Smooth muscle cell (in vitro differentiated cells): ENCODE results near the gene PDP2. TPM values are rescaled to one million over a fixed set of nuclear protein-coding genes. Genes with fewer than 3 reads are reported as not detected.

Experiments used
- DNase-seq: peaks from one replicate; lab custom pipeline; 2025; ENCODE audit not compliant: unreplicated experiment; lab: John Stamatoyannopoulos, UW
- H2AFZ ChIP-seq: fragments of 200-600 bp; sonication (generic); 2 replicates; pipeline ENCODE4 v1.6.0; 2016; ENCODE audit warnings: antibody characterized with exemption, low read depth, mild to moderate bottlenecking
- H3F3A ChIP-seq: fragments of 200-600 bp; sonication (generic); 2 replicates; pipeline ENCODE4 v1.6.0; 2017; ENCODE audit warnings: antibody characterized with exemption, low read depth
- H3K27ac ChIP-seq: fragments of 200-600 bp; sonication (generic); 2 replicates; pipeline ENCODE4 v1.5.1; 2016; ENCODE audit warnings: low read depth, mild to moderate bottlenecking
- H3K27me3 ChIP-seq: fragments of 200-600 bp; sonication (generic); 2 replicates; pipeline ENCODE4 v1.6.1; 2016; ENCODE audit warnings: low read depth, mild to moderate bottlenecking
- H3K36me3 ChIP-seq: fragments of 200-600 bp; sonication (generic); 2 replicates; pipeline ENCODE4 v1.5.1; 2016; ENCODE audit warnings: low read depth
- H3K4me1 ChIP-seq: fragments of 200-600 bp; sonication (generic); 2 replicates; pipeline ENCODE4 v1.5.1; 2016; ENCODE audit warnings: low read depth
- H3K4me2 ChIP-seq: fragments of 200-600 bp; sonication (generic); 2 replicates; pipeline ENCODE4 v1.6.0; 2016; ENCODE audit warnings: mild to moderate bottlenecking
- H3K4me3 ChIP-seq: fragments of 200-600 bp; sonication (generic); 2 replicates; pipeline ENCODE4 v1.5.1; 2016; ENCODE audit warnings: mild to moderate bottlenecking
- H3K79me2 ChIP-seq: fragments of 200-600 bp; sonication (generic); 2 replicates; pipeline ENCODE4 v1.6.0; 2016; ENCODE audit warnings: low read depth, mild to moderate bottlenecking
- H3K9ac ChIP-seq: fragments of 200-600 bp; sonication (generic); 2 replicates; pipeline ENCODE4 v1.6.0; 2016; ENCODE audit warnings: low read depth
- H3K9me3 ChIP-seq: fragments of 200-600 bp; sonication (generic); replicated peaks from 2 replicates; pipeline ENCODE4 v1.5.1; 2016; ENCODE audit warnings: low read depth
- H4K20me1 ChIP-seq: fragments of 200-600 bp; sonication (generic); 2 replicates; pipeline ENCODE4 v1.6.0; 2016; ENCODE audit warnings: low read depth
- CTCF ChIP-seq: fragments of 200-600 bp; sonication (generic); IDR thresholded peaks from 2 replicates; pipeline ENCODE4 v1.5.1; 2017; ENCODE audit warnings: borderline replicate concordance, mild to moderate bottlenecking, antibody characterized with exemption; ENCODE audit not compliant: insufficient read depth, poor library complexity, severe bottlenecking
- WGBS: methylation state at CpG from one replicate; pipeline ENCODE4 v1.1.7; 2016; ENCODE audit warnings: low lambda C conversion rate; 5-methylcytosine and 5-hydroxymethylcytosine counted together
- polyA plus RNA-seq: library from polyadenylated mRNA; unstranded; fragments of >200 nt; fragmentation: Nextera tagmentation; extraction: Ambion mirVana; gene quantifications from 2 replicates; pipeline ENCODE4 v1.2.1, GENCODE V29; 2016
- total RNA-seq: library from RNA; depleted of rRNA; stranded (reverse); fragments of >200 nt; gene quantifications from 2 replicates; pipeline ENCODE4 v1.2.3, GENCODE V29; 2014

The PDP2 gene
- total and polyA plus RNA-seq, 2 experiments from 2014 or later: 1.1 to 5.7 TPM

- H3K27me3 ChIP-seq: no peaks in the 10 kb centered on the region
- no peak overlapping the region for H3K4me2 ChIP-seq
- WGBS: 95% methylated on average over 8 of the region's 8 CpGs
These were observed 1.7 kb downstream of the PDP2 start for GRCh38 chr16:66881964-66882508.

GRCh38 chr16:66882702-66883101 is 2.4 kb downstream of the PDP2 start:
- no peak overlapping the region for H3K4me3 ChIP-seq
- H3K4me2 ChIP-seq: no peak overlapping the region
- H3K9ac ChIP-seq: no peak overlapping the region
- no peak for DNase-seq
- TF ChIP-seq CTCF: no peak
- H2AFZ ChIP-seq: no peak overlapping the region
- no peaks in the 10 kb centered on the region for H3K9me3 ChIP-seq
- H3K79me2 ChIP-seq: no peaks in the 10 kb centered on the region
- no peaks in the 10 kb centered on the region for H3K4me1 ChIP-seq
- peaks cover 13% of the 10 kb centered on the region for H3F3A ChIP-seq
- no peaks in the 10 kb centered on the region for H3K27me3 ChIP-seq
- no peaks in the 10 kb centered on the region for H3K36me3 ChIP-seq
- peaks cover 22% of the 10 kb centered on the region for H4K20me1 ChIP-seq
- WGBS: 99% methylated on average over 3 of the region's 3 CpGs
- H3K27ac ChIP-seq: no peak overlapping the region

More at GRCh38 chr16:66881964-66882508, 1.7 kb downstream of the PDP2 start:
- DNase-seq: no peak
- H3K79me2 ChIP-seq: no peaks in the 10 kb centered on the region
- no peak overlapping the region for H3K4me3 ChIP-seq
- H3K9ac ChIP-seq: no peak overlapping the region
- no peak for TF ChIP-seq CTCF
- H3K4me1 ChIP-seq: no peaks in the 10 kb centered on the region
- no peak overlapping the region for H2AFZ ChIP-seq
- H4K20me1 ChIP-seq: peaks cover 19% of the 10 kb centered on the region
- H3K36me3 ChIP-seq: no peaks in the 10 kb centered on the region
- no peaks in the 10 kb centered on the region for H3K9me3 ChIP-seq
- H3K27ac ChIP-seq: no peak overlapping the region
- peaks cover 13% of the 10 kb centered on the region for H3F3A ChIP-seq

GRCh38 chr16:66885491-66885890 is 5.2 kb downstream of the PDP2 start:
- H2AFZ ChIP-seq: no peak overlapping the region

More at GRCh38 chr16:66885491-66885890, 5.2 kb downstream of the PDP2 start:
- no peak overlapping the region for H3K27ac ChIP-seq
- no peaks in the 10 kb centered on the region for H3F3A ChIP-seq
- H3K9ac ChIP-seq: no peak overlapping the region
- 95% methylated on average over 12 of the region's 12 CpGs for WGBS
- no peaks in the 10 kb centered on the region for H3K9me3 ChIP-seq
- no peaks in the 10 kb centered on the region for H3K79me2 ChIP-seq
- no peaks in the 10 kb centered on the region for H3K27me3 ChIP-seq
- no peak for TF ChIP-seq CTCF
- no peaks in the 10 kb centered on the region for H3K4me1 ChIP-seq
- no peak overlapping the region for H3K4me2 ChIP-seq
- no peak overlapping the region for H3K4me3 ChIP-seq
- peaks cover 22% of the 10 kb centered on the region for H4K20me1 ChIP-seq
- H3K36me3 ChIP-seq: no peaks in the 10 kb centered on the region
- no peak for DNase-seq
